Ishikawa (cell line): ENCODE measurements around the gene FAAP100.

Experiments used
- CEBPB ChIP-seq: IDR thresholded peaks from 2 replicates; pipeline ENCODE4 v1.6.1; 2012
- CREB1 ChIP-seq: IDR thresholded peaks from 2 replicates; pipeline ENCODE4 v1.6.1; 2012; ENCODE audit warnings: low read depth
- EP300 ChIP-seq: IDR thresholded peaks from 2 replicates; pipeline ENCODE4 v1.6.1; 2012; ENCODE audit warnings: borderline replicate concordance
- FOXM1 ChIP-seq: IDR thresholded peaks from 2 replicates; pipeline ENCODE4 v1.6.1; 2012; ENCODE audit warnings: low read depth, borderline replicate concordance
- RAD21 ChIP-seq: IDR thresholded peaks from 2 replicates; pipeline ENCODE4 v1.6.1; 2012; ENCODE audit warnings: low read depth
- REST ChIP-seq: IDR thresholded peaks from 2 replicates; pipeline ENCODE4 v1.6.1; 2012; ENCODE audit warnings: low read depth, mild to moderate bottlenecking
- TAF1 ChIP-seq: IDR thresholded peaks from 2 replicates; pipeline ENCODE4 v1.6.1; 2012; ENCODE audit warnings: low read depth, mild to moderate bottlenecking
- TEAD4 ChIP-seq: IDR thresholded peaks from 2 replicates; pipeline ENCODE4 v1.6.1; 2012
- USF1 ChIP-seq: IDR thresholded peaks from 2 replicates; pipeline ENCODE4 v1.6.1; 2012
- ZBTB7A ChIP-seq: IDR thresholded peaks from 2 replicates; pipeline ENCODE4 v1.6.1; 2012; ENCODE audit warnings: low read depth

- TF ChIP-seq FOXM1 (no peak), CEBPB (no peak), EP300 (no peak), REST (no peak), TEAD4 (no peak), CREB1 (no peak), ZBTB7A (no peak), TAF1 (no peak), USF1 (no peak), RAD21 (no peak)
These were observed 25.2 kb downstream of the FAAP100 start for GRCh38 chr17:81526662-81527571.
